Ovary (tissue), 9 donors: Measurements from ENCODE around the gene NEO1. TPM values are rescaled to one million over a fixed set of nuclear protein-coding genes. Genes with fewer than 3 reads are reported as not detected.

ENCODE experiments used
- DNase-seq, 5 donors: peaks; one replicate each; pipeline ENCODE4 v3.0.0-alpha.2; 2019 to 2020
- H3K27ac ChIP-seq, 2 donors: fragments of 200-600 bp; one replicate each; pipeline versions ENCODE4 v1.5.1 to v1.8.0; 2019 to 2022
- H3K27me3 ChIP-seq: fragments of 200-600 bp; one replicate; pipeline ENCODE4 v1.8.0; 2022
- H3K36me3 ChIP-seq: fragments of 200-600 bp; sonication (generic); one replicate; pipeline ENCODE4 v1.5.1; 2019
- H3K4me1 ChIP-seq: one replicate; pipeline ENCODE4 v1.8.1; 2013; ENCODE audit warnings: mild to moderate bottlenecking, moderate library complexity; ENCODE audit not compliant: insufficient read depth
- H3K4me3 ChIP-seq: fragments of 200-600 bp; sonication (generic); one replicate; pipeline ENCODE4 v1.5.1; 2017
- H3K9me3 ChIP-seq, 2 donors: fragments of 200-600 bp in 1 of 2; sonication (generic) in 1 of 2; one replicate each; pipeline versions ENCODE4 v1.5.1 to v1.8.1; 2013 to 2019; ENCODE audit warnings: mild to moderate bottlenecking in 1 of 2, moderate library complexity in 1 of 2
- EP300 ChIP-seq: sonication (generic); formaldehyde crosslinking; IDR thresholded peaks from one replicate; pipeline ENCODE4 v1.6.1; 2017; ENCODE audit warnings: antibody characterized with exemption
- POLR2A ChIP-seq: fragments of 450-650 bp; IDR thresholded peaks from one replicate; pipeline ENCODE4 v1.6.1; 2017; ENCODE audit warnings: antibody characterized with exemption, mild to moderate bottlenecking, moderate library complexity
- WGBS, 3 donors: extraction: QIAGEN DNeasy Blood & Tissue Kit in 1 of 3; methylation state at CpG; one replicate each; pipeline versions ENCODE4 v1.1.5 to v1.1.7; 2013 to 2017; 5-methylcytosine and 5-hydroxymethylcytosine counted together
- intact Hi-C, 4 donors: fragments of 100-400 bp; cut with DNase I; formaldehyde crosslinking; loops; one replicate each; pipeline versions ENCODE4 v1.11.0 to v1.15.1; 2022 to 2023
- polyA plus RNA-seq, 2 donors: library from polyadenylated mRNA; stranded (reverse); fragments of 200-250 nt in 1 of 2; fragments of 350-450 nt in 1 of 2; fragmentation: Illumina TruSeq in 1 of 2; extraction: RNeasy Lipid Tissue Mini Kit (QIAGEN cat#74804) in 1 of 2; gene quantifications; one replicate each; pipeline ENCODE4 v1.2.3, GENCODE V29; 2013 to 2014
- total RNA-seq, 7 donors: library from RNA; depleted of rRNA in 2 of 7; stranded (reverse); fragments of >200 nt in 2 of 7; fragmentation: NEBNext Ultra II Directional in 3 of 7; extraction: Animal tissue kit (Norgen Biotek cat#: 25700) in 3 of 7; gene quantifications; one replicate each; pipeline versions ENCODE4 v1.1.0 to v1.2.4, GENCODE V29; 2016 to 2023
- TF ChIP-seq, protein P1 (sequence below), 3 donors: fragments of 450-650 bp in 2 of 3; fragments of 200-600 bp in 1 of 3; IDR thresholded peaks; one replicate each; pipeline versions ENCODE4 v1.5.1 to v1.8.0; 2016 to 2022; ENCODE audit warnings: antibody characterized with exemption in 3 of 3, mild to moderate bottlenecking in 1 of 3
- donor health status: DM: no; HTN: no; CAD: no; lungs with moderate emphysema.
- donor health status: DM: no; HTN: no; CAD: no.
- donor health status: Bipolar disorder and iron deficiency.
- donor health status: DM: yes; HTN: yes; CAD: no.
- donor health status: DM: no; HTN: no; CAD: no.
- donor health status: DM: yes; HTN: yes; CAD: no.

Gene NEO1
- total and polyA plus RNA-seq, 9 donors: 22.8 to 54.7 (median 40.7) TPM

DNA sequence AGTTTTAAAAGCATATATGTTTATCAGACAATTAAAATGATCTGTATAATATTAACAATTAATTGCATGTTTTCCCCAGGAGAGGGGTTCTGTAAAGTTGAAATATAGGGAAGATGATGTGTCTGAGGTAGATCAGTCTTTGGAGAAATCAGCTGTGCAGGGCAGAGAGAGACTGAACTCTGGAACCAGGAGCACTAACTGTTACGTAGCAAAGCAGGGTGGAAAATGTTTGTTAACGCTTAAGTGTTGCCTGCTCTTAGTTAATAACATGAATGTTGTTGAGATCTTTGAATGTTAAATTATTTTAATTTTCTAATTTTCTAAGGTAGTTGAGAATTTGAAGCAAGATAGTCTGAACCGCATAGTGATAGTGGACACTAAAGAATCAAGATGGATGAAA, 57.5 kb downstream of the NEO1 start:
- WGBS, 3 donors: 65 to 97% (median 81%) methylated on average over 3 of the region's 3 CpGs
- no peak for DNase-seq
- H3K27me3 ChIP-seq: no peaks in the 10 kb centered on the region
- TF ChIP-seq, protein P1, sequence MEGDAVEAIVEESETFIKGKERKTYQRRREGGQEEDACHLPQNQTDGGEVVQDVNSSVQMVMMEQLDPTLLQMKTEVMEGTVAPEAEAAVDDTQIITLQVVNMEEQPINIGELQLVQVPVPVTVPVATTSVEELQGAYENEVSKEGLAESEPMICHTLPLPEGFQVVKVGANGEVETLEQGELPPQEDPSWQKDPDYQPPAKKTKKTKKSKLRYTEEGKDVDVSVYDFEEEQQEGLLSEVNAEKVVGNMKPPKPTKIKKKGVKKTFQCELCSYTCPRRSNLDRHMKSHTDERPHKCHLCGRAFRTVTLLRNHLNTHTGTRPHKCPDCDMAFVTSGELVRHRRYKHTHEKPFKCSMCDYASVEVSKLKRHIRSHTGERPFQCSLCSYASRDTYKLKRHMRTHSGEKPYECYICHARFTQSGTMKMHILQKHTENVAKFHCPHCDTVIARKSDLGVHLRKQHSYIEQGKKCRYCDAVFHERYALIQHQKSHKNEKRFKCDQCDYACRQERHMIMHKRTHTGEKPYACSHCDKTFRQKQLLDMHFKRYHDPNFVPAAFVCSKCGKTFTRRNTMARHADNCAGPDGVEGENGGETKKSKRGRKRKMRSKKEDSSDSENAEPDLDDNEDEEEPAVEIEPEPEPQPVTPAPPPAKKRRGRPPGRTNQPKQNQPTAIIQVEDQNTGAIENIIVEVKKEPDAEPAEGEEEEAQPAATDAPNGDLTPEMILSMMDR (IDR thresholded peaks at IDR 0.05): no peak
- TF ChIP-seq POLR2A: no peak
- no peak for TF ChIP-seq EP300
- intact Hi-C loops: no loop called here
- no peak overlapping the region for H3K4me3 ChIP-seq
- H3K27ac ChIP-seq: no peak overlapping the region
- H3K36me3 ChIP-seq: no peaks in the 10 kb centered on the region
- no peaks in the 10 kb centered on the region for H3K9me3 ChIP-seq
- no peaks in the 10 kb centered on the region for H3K4me1 ChIP-seq

GRCh38 chr15:73110201-73110600, 57.9 kb downstream of the NEO1 start:
- Histone ChIP-seq H3K27ac (no peak overlapping the region), H3K9me3 (no peaks in the 10 kb centered on the region), H3K4me1 (no peaks in the 10 kb centered on the region), H3K36me3 (no peaks in the 10 kb centered on the region), H3K27me3 (no peaks in the 10 kb centered on the region), H3K4me3 (no peak overlapping the region)
- 69 to 83% (median 82%) methylated on average over 1 of the region's 1 CpG for WGBS, 3 donors
- no peak for DNase-seq
- intact Hi-C loops: no loop called here
- no peak for TF ChIP-seq POLR2A
- TF ChIP-seq EP300: no peak
- TF ChIP-seq, protein P1 (IDR thresholded peaks at IDR 0.05): no peak

GRCh38 chr15:73114064-73114463, 61.8 kb downstream of the NEO1 start:
- H3K4me1 ChIP-seq: no peaks in the 10 kb centered on the region
- 81 to 89% (median 82%) methylated on average over 7 of the region's 7 CpGs for WGBS, 3 donors
- no peaks in the 10 kb centered on the region for H3K27me3 ChIP-seq
- H3K4me3 ChIP-seq: no peak overlapping the region
- no peaks in the 10 kb centered on the region for H3K9me3 ChIP-seq
- no peak for DNase-seq
- no peaks in the 10 kb centered on the region for H3K36me3 ChIP-seq
- no peak overlapping the region for H3K27ac ChIP-seq
- intact Hi-C loops: no loop called here
- TF ChIP-seq, protein P1 (IDR thresholded peaks at IDR 0.05): no peak
- TF ChIP-seq EP300: no peak
- no peak for TF ChIP-seq POLR2A

DNA sequence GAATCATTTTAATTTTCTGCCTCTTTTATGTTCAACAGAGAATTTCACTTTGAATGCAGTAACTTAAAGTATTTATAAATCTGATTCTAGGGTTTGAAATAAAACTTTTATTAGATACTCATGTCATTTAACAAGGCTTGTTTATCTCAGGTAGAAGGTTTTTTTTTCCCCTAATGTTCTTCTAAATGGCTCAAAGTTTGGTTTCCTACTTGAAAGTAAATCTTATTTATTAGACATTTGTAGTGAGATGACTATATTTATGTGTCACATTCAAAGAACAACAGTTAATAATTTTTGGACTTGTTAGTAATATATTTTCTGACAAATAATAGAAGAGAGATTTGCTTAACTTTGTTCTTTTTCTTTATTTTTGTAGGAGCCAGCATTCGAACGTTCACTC, 63.9 kb downstream of the NEO1 start:
- intact Hi-C loops: no loop called here

More for the DNA sequence above, 63.9 kb downstream of the NEO1 start:
- Histone ChIP-seq H3K27ac (no peak overlapping the region), H3K4me3 (no peak overlapping the region), H3K4me1 (no peaks in the 10 kb centered on the region), H3K27me3 (no peaks in the 10 kb centered on the region), H3K9me3 (no peaks in the 10 kb centered on the region), H3K36me3 (no peaks in the 10 kb centered on the region)
- WGBS, 3 donors: 83 to 90% (median 86%) methylated on average over 2 of the region's 2 CpGs
- DNase-seq: no peak
- TF ChIP-seq POLR2A: no peak
- TF ChIP-seq, protein P1 (IDR thresholded peaks at IDR 0.05): no peak
- no peak for TF ChIP-seq EP300
